Osteoblast (primary cell): ENCODE results near the gene NUDT3. TPM values are rescaled to one million over a fixed set of nuclear protein-coding genes. Genes with fewer than 3 reads are reported as not detected.

Experiments
- DNase-seq: peaks from one replicate; pipeline ENCODE4 v3.0.0; 2011; ENCODE audit warnings: low spot score, mixed read lengths; ENCODE audit not compliant: insufficient read length; ENCODE audit errors: missing footprints
- H2AFZ ChIP-seq: 2 replicates; pipeline ENCODE4 v1.6.0; 2011; ENCODE audit warnings: mild to moderate bottlenecking, low read length
- H3K27ac ChIP-seq: 2 replicates; pipeline ENCODE4 v1.5.1; 2011; ENCODE audit warnings: mild to moderate bottlenecking, low read depth, low read length, moderate library complexity
- H3K27me3 ChIP-seq: 2 replicates; pipeline ENCODE4 v1.6.0; 2012; ENCODE audit warnings: mild to moderate bottlenecking, control low read depth, inconsistent platforms, low read length, moderate library complexity; ENCODE audit not compliant: insufficient read depth
- H3K36me3 ChIP-seq: 2 replicates; pipeline ENCODE4 v1.5.1; 2011; ENCODE audit warnings: mild to moderate bottlenecking, low read length, control low read depth, moderate library complexity; ENCODE audit not compliant: insufficient read depth
- H3K4me1 ChIP-seq: 2 replicates; pipeline ENCODE4 v1.5.1; 2011; ENCODE audit warnings: mild to moderate bottlenecking, low read length, control low read depth, moderate library complexity; ENCODE audit not compliant: insufficient read depth
- H3K4me2 ChIP-seq: 2 replicates; pipeline ENCODE4 v1.6.0; 2011; ENCODE audit warnings: mild to moderate bottlenecking, low read length; ENCODE audit not compliant: insufficient read depth
- H3K4me3 ChIP-seq: fragments of 200-600 bp; sonication (generic); 3 replicates; pipeline ENCODE4 v1.5.1; 2012; ENCODE audit warnings: mild to moderate bottlenecking, low read length, inconsistent platforms; ENCODE audit not compliant: insufficient read depth
- H3K79me2 ChIP-seq: 2 replicates; pipeline ENCODE4 v1.6.0; 2012; ENCODE audit warnings: mild to moderate bottlenecking, low read length, control low read depth, inconsistent platforms; ENCODE audit not compliant: insufficient read depth
- H3K9me3 ChIP-seq: 2 replicates; pipeline ENCODE4 v1.5.1; 2011; ENCODE audit warnings: low read depth, low read length, control low read depth
- H4K20me1 ChIP-seq: 2 replicates; pipeline ENCODE4 v1.6.0; 2012; ENCODE audit warnings: mild to moderate bottlenecking, low read length, control low read depth; ENCODE audit not compliant: insufficient read depth
- CTCF ChIP-seq: IDR thresholded peaks from 2 replicates; pipeline ENCODE4 v1.5.1; 2011; ENCODE audit warnings: mild to moderate bottlenecking, low read depth, low read length, moderate library complexity; ENCODE audit errors: extremely low read depth
- total RNA-seq: library from RNA; depleted of rRNA; stranded (reverse); fragments of >200 nt; gene quantifications from 2 replicates; pipeline ENCODE4 v1.2.3, GENCODE V29; 2012

The NUDT3 gene
- total RNA-seq, 1 donor = 37.6 TPM

- Histone ChIP-seq H3K36me3 (peaks cover 32% of the 10 kb centered on the region), H3K27me3 (no peaks in the 10 kb centered on the region), H3K27ac (peak overlapping the region; percentile 93), H2AFZ (no peak overlapping the region), H3K4me2 (peak overlapping the region; percentile 74), H3K4me3 (peak overlapping the region; percentile 45), H3K9me3 (no peaks in the 10 kb centered on the region), H3K4me1 (peaks cover 55% of the 10 kb centered on the region), H4K20me1 (peaks cover 11% of the 10 kb centered on the region), H3K79me2 (peaks cover 24% of the 10 kb centered on the region)
- DNase-seq = peak; percentile 99
- TF ChIP-seq CTCF = peak; percentile 43
Measured at GRCh38 chr6:34243901-34244884, 148.3 kb downstream of the NUDT3 start.

GRCh38 chr6:34243131-34243771, 149.2 kb downstream of the NUDT3 start:
- Histone ChIP-seq H3K4me2 (peak overlapping the region; percentile 74), H3K4me1 (peaks cover 60% of the 10 kb centered on the region), H3K79me2 (peaks cover 30% of the 10 kb centered on the region), H3K27ac (peak overlapping the region; percentile 93), H3K36me3 (peaks cover 34% of the 10 kb centered on the region), H2AFZ (peak overlapping the region; percentile 42), H3K4me3 (no peak overlapping the region), H3K9me3 (no peaks in the 10 kb centered on the region), H4K20me1 (peaks cover 12% of the 10 kb centered on the region), H3K27me3 (no peaks in the 10 kb centered on the region)
- TF ChIP-seq CTCF = no peak
- DNase-seq = peak; percentile 93

- peak overlapping the region; percentile 55 for H3K4me2 ChIP-seq
- H2AFZ ChIP-seq = peak overlapping the region; percentile 42
- peaks cover 34% of the 10 kb centered on the region for H3K36me3 ChIP-seq
- peak overlapping the region; percentile 19 for H3K4me3 ChIP-seq
- TF ChIP-seq CTCF = no peak
- DNase-seq = peak; percentile 92
- H3K27ac ChIP-seq = peak overlapping the region; percentile 93
- peaks cover 57% of the 10 kb centered on the region for H3K4me1 ChIP-seq
- no peaks in the 10 kb centered on the region for H3K9me3 ChIP-seq
- peaks cover 10% of the 10 kb centered on the region for H4K20me1 ChIP-seq
- H3K27me3 ChIP-seq = no peaks in the 10 kb centered on the region
- H3K79me2 ChIP-seq = peaks cover 36% of the 10 kb centered on the region
Measured at GRCh38 chr6:34242252-34243130, 150.0 kb downstream of the NUDT3 start.
